K562 (cell line): ENCODE measurements around the gene RNF19B. TPM values are rescaled to one million over a fixed set of nuclear protein-coding genes. Genes with fewer than 3 reads are reported as not detected.
A peak's percentile ranks its signal among the peaks of the same experiment; 100 is the strongest.

Experiments used
- ATF6 ChIP-seq: sonication (generic); formaldehyde crosslinking; IDR thresholded peaks from 2 replicates; pipeline ENCODE4 v1.4.0; 2020; ENCODE audit warnings: mild to moderate bottlenecking, missing genetic modification reagents
- CBFA2T2 ChIP-seq: fragments of 450-650 bp; conservative IDR thresholded peaks from 2 replicates; pipeline ENCODE4 v1.6.1; 2017; ENCODE audit warnings: mild to moderate bottlenecking
- CCAR2 ChIP-seq: fragments of 200-400 bp; formaldehyde crosslinking; IDR thresholded peaks from 2 replicates; pipeline ENCODE4 v1.6.1; 2017; ENCODE audit warnings: mild to moderate bottlenecking, low read depth, low read length
- EGR1 ChIP-seq: fragments of 450-650 bp; conservative IDR thresholded peaks from 2 replicates; pipeline ENCODE4 v1.6.1; 2017; ENCODE audit warnings: mild to moderate bottlenecking
- GATA2 ChIP-seq: sonication (generic); formaldehyde crosslinking; IDR thresholded peaks from 2 replicates; pipeline ENCODE4 v1.4.0; 2020; ENCODE audit warnings: mild to moderate bottlenecking, missing genetic modification reagents
- HDGF ChIP-seq: fragments of 450-650 bp; IDR thresholded peaks from 2 replicates; pipeline ENCODE4 v1.6.1; 2016
- HNRNPLL ChIP-seq: fragments of 200-400 bp; formaldehyde crosslinking; IDR thresholded peaks from 2 replicates; pipeline ENCODE4 v1.6.1; 2017; ENCODE audit warnings: low read length, low read depth, mild to moderate bottlenecking; ENCODE audit not compliant: poor library complexity, severe bottlenecking
- MYC ChIP-seq, 2 experiments: fragments of 250-450 bp in 1 of 2; sonication (Bioruptor Pico) in 1 of 2; IDR thresholded peaks; 2 replicates each; pipeline versions ENCODE4 v1.5.1 to v1.6.1; 2012 to 2021; ENCODE audit warnings: low read depth in 2 of 2, borderline replicate concordance in 1 of 2, improper control_type of control experiment in 1 of 2, low read length in 1 of 2, mild to moderate bottlenecking in 1 of 2, moderate library complexity in 1 of 2
- PHTF2 ChIP-seq: fragments of 250-450 bp; sonication (Bioruptor Pico); IDR thresholded peaks from 2 replicates; pipeline ENCODE4 v1.5.0; 2021; ENCODE audit warnings: mild to moderate bottlenecking
- RHOXF2B ChIP-seq: fragments of 250-450 bp; sonication (Bioruptor Pico); conservative IDR thresholded peaks from 2 replicates; pipeline ENCODE4 v1.5.1; 2021
- SAFB ChIP-seq: fragments of 200-400 bp; formaldehyde crosslinking; IDR thresholded peaks from 2 replicates; pipeline ENCODE4 v1.6.1; 2017; ENCODE audit warnings: low read depth, low read length, borderline replicate concordance
- SMARCA4 ChIP-seq: fragments of 450-650 bp; IDR thresholded peaks from 2 replicates; pipeline ENCODE4 v1.6.1; 2016
- THAP7 ChIP-seq: fragments of 250-450 bp; sonication (Bioruptor Pico); IDR thresholded peaks from 2 replicates; pipeline ENCODE4 v1.5.0; 2021
- VEZF1 ChIP-seq: fragments of 200-800 bp; sonication (Bioruptor generic); IDR thresholded peaks from 2 replicates; pipeline ENCODE4 v1.6.1; 2017; ENCODE audit warnings: missing genetic modification characterization, missing compliant biosample characterization
- ZBTB1 ChIP-seq: sonication (generic); formaldehyde crosslinking; IDR thresholded peaks from 2 replicates; pipeline ENCODE4 v1.8.1; 2023; ENCODE audit warnings: missing genetic modification reagents, low read depth, mild to moderate bottlenecking, borderline replicate concordance
- ZBTB5 ChIP-seq: fragments of 450-650 bp; IDR thresholded peaks from 2 replicates; pipeline ENCODE4 v1.6.1; 2017; ENCODE audit warnings: antibody characterized with exemption
- ZNF165 ChIP-seq: fragments of 250-450 bp; sonication (Bioruptor Pico); IDR thresholded peaks from 2 replicates; pipeline ENCODE4 v1.4.0; 2020; ENCODE audit warnings: borderline replicate concordance
- ZNF282 ChIP-seq: sonication (generic); formaldehyde crosslinking; IDR thresholded peaks from 2 replicates; pipeline ENCODE4 v1.8.1; 2023; ENCODE audit warnings: missing genetic modification reagents
- ZNF3 ChIP-seq: fragments of 250-450 bp; sonication (Bioruptor Pico); IDR thresholded peaks from 2 replicates; pipeline ENCODE4 v1.5.0; 2021; ENCODE audit warnings: mild to moderate bottlenecking, moderate library complexity
- ZNF444 ChIP-seq: fragments of 250-450 bp; sonication (Bioruptor Pico); IDR thresholded peaks from 2 replicates; pipeline ENCODE4 v1.4.0; 2020; ENCODE audit warnings: mild to moderate bottlenecking, moderate library complexity
- ZNF507 ChIP-seq: conservative IDR thresholded peaks from 2 replicates; pipeline ENCODE4 v1.6.1; 2017; ENCODE audit warnings: missing genetic modification characterization, missing compliant biosample characterization
- ZNF586 ChIP-seq: fragments of 450-650 bp; formaldehyde crosslinking; conservative IDR thresholded peaks from 2 replicates; pipeline ENCODE4 v1.4.0; 2020; ENCODE audit warnings: mild to moderate bottlenecking, moderate library complexity
- polyA plus RNA-seq, 8 experiments: library from polyadenylated mRNA; depleted of rRNA in 4 of 8; stranded (reverse) in 5 of 8; unstranded in 3 of 8; fragments of >200 nt; fragmentation: Nextera tagmentation in 2 of 8; fragmentation: Illumina TruSeq in 1 of 8; extraction: Ambion mirVana in 2 of 8; extraction: Trizol in 1 of 8; gene quantifications; 2 replicates each; pipeline versions ENCODE4 v1.2.1 to v1.2.3, GENCODE V29; 2011 to 2014; ENCODE audit warnings: inconsistent platforms in 1 of 8, missing spikeins in 1 of 8
- total RNA-seq, 7 experiments: library from RNA; depleted of rRNA in 6 of 7; stranded (reverse); fragments of >200 nt in 6 of 7; fragmentation: Illumina TruSeq in 2 of 7; extraction: Trizol in 2 of 7; gene quantifications; 2 replicates each; pipeline versions ENCODE4 v1.2.1 to v1.2.3, GENCODE V29; 2011 to 2021; ENCODE audit warnings: low replicate concordance in 1 of 7

The RNF19B gene
- total and polyA plus RNA-seq, 9 of the 15 experiments (the other 6 are each of a cell fraction or from before 2014, with no cell fraction given), result 2.6 to 14.9 (median 10.1) TPM

GRCh38 chr1:32989160-32990050, 24.8 kb upstream of the RNF19B start (continued):
- TF ChIP-seq ZBTB5 (no peak), ZNF3 (no peak), VEZF1 (peak; percentile 30; the same call in 1 of the 2 replicates), CCAR2 (no peak), MYC (IDR thresholded peaks at IDR 0.05; ENCODE audit: low read depth, low read length) (peak; percentile 49), MYC (CRISPR knock-in tag; IDR thresholded peaks at IDR 0.05; ENCODE audit: borderline replicate concordance, low read depth) (no peak; the same call in 1 of the 2 replicates), SMARCA4 (peak; percentile 86), ZNF282 (CRISPR knock-in tag) (no peak), EGR1 (no peak), ZNF586 (CRISPR knock-in tag) (no peak), THAP7 (no peak), ZNF165 (no peak), ATF6 (CRISPR knock-in tag) (no peak), ZNF444 (CRISPR knock-in tag) (no peak), RHOXF2B (no peak), HDGF (no peak), GATA2 (CRISPR knock-in tag) (no peak), CBFA2T2 (peak; percentile 34; the same call in 1 of the 2 replicates), PHTF2 (CRISPR knock-in tag) (no peak), ZBTB1 (CRISPR knock-in tag) (no peak), ZNF507 (tag) (no peak), HNRNPLL (peak; percentile 82), SAFB (no peak)
